SK-N-SH (cell line): Measurements from ENCODE around the gene CHRNE. TPM values are rescaled to one million over a fixed set of nuclear protein-coding genes. Genes with fewer than 3 reads are reported as not detected.

Source experiments
- CTCF ChIA-PET: fragments of 300-600, 350-600 bp; formaldehyde crosslinking; extraction: SDS; loops from one replicate; lab custom pipeline; 2021; lab: Yijun Ruan, JAX
- POLR2A ChIA-PET: fragments of 350-600 bp; sonication (Branson Sonifier 250); formaldehyde crosslinking; extraction: SDS; loops from one replicate; lab custom pipeline; 2020; ENCODE audit warnings: antibody characterized with exemption, inconsistent platforms; lab: Yijun Ruan, JAX
- DNase-seq: peaks from one replicate; pipeline ENCODE4 v3.0.0; 2012
- H2AFZ ChIP-seq: fragments of 200-600 bp; sonication (generic); 2 replicates; pipeline ENCODE4 v1.8.1; 2016; ENCODE audit warnings: antibody characterized with exemption, mild to moderate bottlenecking, low read depth
- H3F3A ChIP-seq: fragments of 200-600 bp; sonication (generic); replicated peaks from 2 replicates; pipeline ENCODE3; 2016; ENCODE audit warnings: antibody characterized with exemption, mild to moderate bottlenecking; ENCODE audit not compliant: insufficient read depth
- H3K27ac ChIP-seq, 2 experiments: fragments of 200-500 bp in 1 of 2; fragments of 200-600 bp in 1 of 2; sonication (Bioruptor generic) in 1 of 2; sonication (generic), shearing (Covaris generic) in 1 of 2; 2 replicates each; pipeline versions ENCODE4 v1.5.1 to v1.6.1; 2014 to 2016; ENCODE audit warnings: low read depth in 2 of 2, inconsistent platforms in 1 of 2, low read length in 1 of 2, mild to moderate bottlenecking in 1 of 2, mixed read lengths in 1 of 2
- H3K27me3 ChIP-seq: fragments of 200-600 bp; sonication (generic), shearing (Covaris generic); 2 replicates; pipeline ENCODE4 v1.6.1; 2016; ENCODE audit warnings: mixed run types; ENCODE audit not compliant: insufficient read depth
- H3K36me3 ChIP-seq, 2 experiments: fragments of 200-500 bp in 1 of 2; fragments of 200-600 bp in 1 of 2; sonication (Bioruptor generic) in 1 of 2; sonication (generic) in 1 of 2; replicated peaks in 1 of 2; 2 replicates each; pipeline versions ENCODE3 to v1.5.1; 2014 to 2016; ENCODE audit warnings: low read length in 1 of 2, mild to moderate bottlenecking in 1 of 2; ENCODE audit not compliant: insufficient read depth in 2 of 2, control insufficient read depth in 1 of 2
- H3K4me1 ChIP-seq, 2 experiments: fragments of 200-500 bp in 1 of 2; fragments of 200-600 bp in 1 of 2; sonication (Bioruptor generic) in 1 of 2; sonication (generic), shearing (Covaris generic) in 1 of 2; 2 replicates each; pipeline versions ENCODE4 v1.5.1 to v1.6.1; 2014 to 2016; ENCODE audit warnings: low read depth in 1 of 2, low read length in 1 of 2, mixed run types in 1 of 2; ENCODE audit not compliant: insufficient read depth in 2 of 2, control insufficient read depth in 1 of 2
- H3K4me2 ChIP-seq: fragments of 200-600 bp; sonication (generic), shearing (Covaris generic); 2 replicates; pipeline ENCODE4 v1.6.1; 2017; ENCODE audit warnings: mixed run types
- H3K4me3 ChIP-seq, 2 experiments: fragments of 200-500 bp in 1 of 2; fragments of 200-600 bp in 1 of 2; sonication (Bioruptor generic) in 1 of 2; sonication (generic), shearing (Covaris generic) in 1 of 2; 2 replicates each; pipeline versions ENCODE4 v1.5.1 to v1.8.1; 2014 to 2016; ENCODE audit warnings: low read depth in 2 of 2, inconsistent platforms in 1 of 2, low read length in 1 of 2, mild to moderate bottlenecking in 1 of 2, mixed read lengths in 1 of 2, moderate library complexity in 1 of 2
- H3K79me2 ChIP-seq: fragments of 200-600 bp; sonication (generic); 2 replicates; pipeline ENCODE4 v1.8.1; 2017; ENCODE audit warnings: mild to moderate bottlenecking; ENCODE audit not compliant: insufficient read depth
- H3K9ac ChIP-seq: fragments of 200-600 bp; sonication (generic); 2 replicates; pipeline ENCODE4 v1.6.1; 2017; ENCODE audit warnings: mixed run types
- H3K9me2 ChIP-seq: fragments of 200-600 bp; sonication (generic); 2 replicates; pipeline ENCODE4 v1.6.1; 2017; ENCODE audit warnings: mixed run types
- H3K9me3 ChIP-seq: fragments of 200-600 bp; sonication (generic); 2 replicates; pipeline ENCODE4 v1.6.1; 2017; ENCODE audit warnings: mixed run types, mild to moderate bottlenecking, moderate library complexity
- H4K20me1 ChIP-seq: fragments of 200-600 bp; sonication (generic); 2 replicates; pipeline ENCODE4 v1.6.1; 2017; ENCODE audit warnings: mild to moderate bottlenecking, mixed run types; ENCODE audit not compliant: insufficient read depth
- CHD2 ChIP-seq: fragments of 150-350 bp; IDR thresholded peaks from 2 replicates; pipeline ENCODE4 v1.6.1; 2018; ENCODE audit warnings: low read length; ENCODE audit not compliant: partially characterized antibody
- EP300 ChIP-seq, 2 experiments: IDR thresholded peaks; 2 replicates each; pipeline versions ENCODE4 v1.4.0 to v1.6.1; 2012; ENCODE audit warnings: borderline replicate concordance in 1 of 2, low read depth in 1 of 2, low read length in 1 of 2
- EZH2phosphoT487 ChIP-seq: fragments of 200-600 bp; sonication (generic); IDR thresholded peaks from 2 replicates; pipeline ENCODE4 v1.6.1; 2017; ENCODE audit warnings: low read depth, mixed run types, mild to moderate bottlenecking, antibody characterized with exemption, moderate library complexity, borderline replicate concordance
- FOXJ3 ChIP-seq: sonication (generic); formaldehyde crosslinking; IDR thresholded peaks from 2 replicates; pipeline ENCODE4 v1.5.1; 2020; ENCODE audit warnings: mild to moderate bottlenecking, missing genetic modification reagents
- FOXM1 ChIP-seq: IDR thresholded peaks from 2 replicates; pipeline ENCODE4 v1.4.0; 2012; ENCODE audit warnings: low read depth, mild to moderate bottlenecking
- GABPA ChIP-seq: IDR thresholded peaks from 2 replicates; pipeline ENCODE4 v1.4.0; 2012; ENCODE audit warnings: low read depth, mild to moderate bottlenecking
- GATA2 ChIP-seq: sonication (generic); formaldehyde crosslinking; IDR thresholded peaks from 2 replicates; pipeline ENCODE4 v1.5.0; 2020; ENCODE audit warnings: mild to moderate bottlenecking, missing genetic modification reagents
- IRF3 ChIP-seq: fragments of 150-350 bp; IDR thresholded peaks from 2 replicates; pipeline ENCODE4 v1.6.1; 2016; ENCODE audit warnings: mild to moderate bottlenecking, low read depth, low read length
- JUND ChIP-seq: IDR thresholded peaks from 2 replicates; pipeline ENCODE4 v1.4.0; 2012
- MEF2A ChIP-seq: IDR thresholded peaks from 2 replicates; pipeline ENCODE4 v1.4.0; 2012; ENCODE audit warnings: low read depth, borderline replicate concordance
- MXI1 ChIP-seq: IDR thresholded peaks from 2 replicates; pipeline ENCODE4 v1.6.1; 2012; ENCODE audit warnings: mild to moderate bottlenecking, low read depth, low read length, improper control_type of control experiment
- NFIC ChIP-seq: IDR thresholded peaks from 2 replicates; pipeline ENCODE4 v1.4.0; 2012; ENCODE audit warnings: borderline replicate concordance
- NRF1 ChIP-seq: IDR thresholded peaks from 2 replicates; pipeline ENCODE4 v1.6.1; 2012; ENCODE audit warnings: low read depth, mild to moderate bottlenecking, low read length
- PBX3 ChIP-seq: IDR thresholded peaks from 2 replicates; pipeline ENCODE4; 2012
- POLR2AphosphoS5 ChIP-seq: IDR thresholded peaks from 2 replicates; pipeline ENCODE4 v1.6.1; 2012; ENCODE audit warnings: low read depth, low read length
- RCOR1 ChIP-seq: fragments of 150-350 bp; IDR thresholded peaks from 2 replicates; pipeline ENCODE4 v1.6.1; 2017; ENCODE audit warnings: antibody characterized with exemption, low read length
- RFX5 ChIP-seq: IDR thresholded peaks from 2 replicates; pipeline ENCODE4 v1.6.1; 2012; ENCODE audit warnings: mild to moderate bottlenecking, improper control_type of control experiment, low read length
- RXRA ChIP-seq: IDR thresholded peaks from 2 replicates; pipeline ENCODE4 v1.4.0; 2012; ENCODE audit warnings: low read depth, mild to moderate bottlenecking, borderline replicate concordance
- SIN3A ChIP-seq: IDR thresholded peaks from 2 replicates; pipeline ENCODE4 v1.6.1; 2012; ENCODE audit warnings: low read depth, mild to moderate bottlenecking, low read length, moderate library complexity, borderline replicate concordance
- SMC3 ChIP-seq: IDR thresholded peaks from 2 replicates; pipeline ENCODE4 v1.6.1; 2012; ENCODE audit warnings: low read depth, low read length, improper control_type of control experiment
- TAF1 ChIP-seq: IDR thresholded peaks from 2 replicates; pipeline ENCODE4 v1.6.1; 2012; ENCODE audit warnings: low read depth, mild to moderate bottlenecking, low read length, moderate library complexity, borderline replicate concordance
- USF2 ChIP-seq: fragments of 150-350 bp; IDR thresholded peaks from 2 replicates; pipeline ENCODE4 v1.6.1; 2017; ENCODE audit warnings: antibody characterized with exemption, low read length, low read depth, borderline replicate concordance
- YY1 ChIP-seq: IDR thresholded peaks from 2 replicates; pipeline ENCODE4 v1.4.0; 2012; ENCODE audit warnings: low read depth, mild to moderate bottlenecking
- ZBTB33 ChIP-seq: IDR thresholded peaks from 2 replicates; pipeline ENCODE4 v1.4.0; 2012; ENCODE audit warnings: low read depth, borderline replicate concordance
- WGBS: methylation state at CpG from one replicate; pipeline ENCODE4 v1.1.6; 2017; ENCODE audit warnings: low lambda C conversion rate; 5-methylcytosine and 5-hydroxymethylcytosine counted together
- polyA plus RNA-seq, 3 experiments: library from polyadenylated mRNA; depleted of rRNA; stranded (reverse); fragments of >200 nt; gene quantifications; 2 replicates each; pipeline ENCODE4 v1.2.3, GENCODE V29; 2012
- TF ChIP-seq, protein P1 (sequence below): IDR thresholded peaks from 2 replicates; pipeline ENCODE4 v1.4.0; 2012; ENCODE audit warnings: low read depth, borderline replicate concordance

The CHRNE gene
- polyA plus RNA-seq, 1 of the 3 experiments (the other 2 are of a cell fraction): 0.71 TPM

DNA sequence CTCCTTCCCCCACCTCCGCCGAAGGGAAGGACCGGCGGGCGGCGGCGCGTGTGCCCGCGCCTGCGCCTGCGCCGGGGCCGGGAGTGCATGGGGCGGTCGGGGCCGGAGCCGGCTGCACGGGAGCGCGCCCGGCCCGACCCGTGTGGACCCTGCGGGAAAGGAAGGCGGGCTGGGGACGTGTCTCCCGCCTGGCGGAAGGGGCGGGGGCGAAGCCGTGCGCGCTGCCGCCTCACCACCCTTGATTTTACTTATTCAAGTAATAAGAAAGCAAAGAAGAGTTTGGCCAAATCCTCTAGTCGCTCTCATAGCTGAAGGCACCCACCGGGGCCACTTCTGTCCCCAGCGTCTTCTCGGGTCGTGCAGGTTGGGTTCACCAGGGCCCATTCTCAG is 46.0 kb upstream of the CHRNE start (continued):
- no peak for TF ChIP-seq GATA2 (CRISPR knock-in tag)
- TF ChIP-seq NRF1: peak; percentile 93

DNA sequence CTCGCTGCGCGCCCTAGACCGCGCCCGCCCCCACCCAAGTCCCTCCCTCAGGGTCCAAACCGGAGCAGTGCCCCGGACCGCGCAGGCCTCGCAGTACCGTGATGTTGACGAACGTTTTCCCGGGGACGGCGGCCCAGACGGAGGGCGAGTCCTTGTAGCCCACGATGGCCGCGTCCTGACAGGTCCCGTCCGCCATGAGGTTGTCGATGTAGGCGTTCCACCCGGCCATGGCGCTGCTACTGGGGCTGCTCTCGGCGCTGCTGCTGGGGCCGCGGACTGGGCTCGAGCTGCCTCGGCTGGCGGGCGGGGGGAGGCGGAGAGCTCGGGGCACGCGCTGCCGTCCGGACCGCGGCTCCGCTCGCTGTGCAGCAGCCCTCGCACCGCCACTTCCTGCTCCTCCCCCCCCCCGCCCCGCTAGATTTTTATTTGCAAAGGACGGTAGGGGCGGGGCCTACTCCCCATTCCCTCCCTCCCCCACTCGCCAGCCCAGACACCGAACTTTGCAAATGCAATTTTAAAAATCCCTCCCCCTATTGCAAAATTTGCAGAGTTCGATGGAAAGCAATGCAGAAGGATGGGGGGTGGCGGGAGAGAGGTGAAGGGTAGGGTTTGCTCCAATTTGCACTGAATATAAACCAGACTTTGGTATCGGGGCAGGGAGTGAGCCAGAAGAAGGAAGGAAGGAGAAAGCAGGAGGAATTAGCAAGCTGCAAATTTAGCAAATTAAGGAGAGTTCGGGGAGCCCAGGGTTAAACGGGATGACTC is 45.5 kb upstream of the CHRNE start, which contains the start of gene PFN1:
PFN1 (minus strand) TSS at position 365 of the 765 bp plus-strand sequence; CDS start at position 229, 136 bp downstream.
- Histone ChIP-seq H2AFZ (peak within 1 kb of the TSS; percentile 64; the same call in 1 of the 2 replicates), H3K9me2 (no peaks in the 10 kb centered on the region), H3K4me1 (peaks cover 30 to 46% of the 10 kb centered on the region in 2 experiments), H3K9ac (peak within 1 kb of the TSS; percentile 99), H3K9me3 (no peaks in the 10 kb centered on the region), H3K27ac (peak within 1 kb of the TSS; percentile 97 to 100), H3K36me3 (peaks cover 27 to 32% of the 10 kb centered on the region in 2 experiments), H3K4me2 (peak within 1 kb of the TSS; percentile 98), H4K20me1 (peaks cover 39% of the 10 kb centered on the region), H3K79me2 (peaks cover 76% of the 10 kb centered on the region), H3F3A (peaks cover 62% of the 10 kb centered on the region), H3K27me3 (no peaks in the 10 kb centered on the region), H3K4me3 (peak within 1 kb of the TSS; percentile 79 to 99)
- ChIA-PET POLR2A (interaction anchor here (0.7 to 4.3 kb wide), 3 partner anchors 19 to 49 kb away, joined by 4 to 32 read pairs (median 5); partner anchors contain the start of genes INCA1, KIF1C and SPAG7), CTCF (interaction anchor here (0.5 to 1.2 kb wide), 5 partner anchors 8 to 1319 kb away, joined by 3 read pairs; partner anchors contain the start of genes INCA1, KIF1C, RNF167 and SLC25A11)
- 2% methylated on average over 17 of the region's 59 CpGs for WGBS
- peak; percentile 92 for DNase-seq
- no peak for TF ChIP-seq PBX3
- no peak; the same call in 1 of the 2 replicates for TF ChIP-seq RXRA
- peak; percentile 33; the same call in 1 of the 2 replicates for TF ChIP-seq SIN3A
- peak in 1 of 2 experiments; percentile 35; a peak in 1 of 4 replicates for TF ChIP-seq EP300 (IDR thresholded peaks at IDR 0.05; ENCODE audit: borderline replicate concordance in 1 of 2, low read depth in 1 of 2, low read length in 1 of 2)
- TF ChIP-seq USF2: no peak
- TF ChIP-seq, protein P1, sequence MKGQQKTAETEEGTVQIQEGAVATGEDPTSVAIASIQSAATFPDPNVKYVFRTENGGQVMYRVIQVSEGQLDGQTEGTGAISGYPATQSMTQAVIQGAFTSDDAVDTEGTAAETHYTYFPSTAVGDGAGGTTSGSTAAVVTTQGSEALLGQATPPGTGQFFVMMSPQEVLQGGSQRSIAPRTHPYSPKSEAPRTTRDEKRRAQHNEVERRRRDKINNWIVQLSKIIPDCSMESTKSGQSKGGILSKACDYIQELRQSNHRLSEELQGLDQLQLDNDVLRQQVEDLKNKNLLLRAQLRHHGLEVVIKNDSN: no peak
- no peak for TF ChIP-seq EZH2phosphoT487
- TF ChIP-seq GABPA: peak; percentile 52; the same call in 1 of the 2 replicates
- peak; percentile 82 for TF ChIP-seq POLR2AphosphoS5
- no peak for TF ChIP-seq SMC3
- TF ChIP-seq RFX5: no peak
- no peak for TF ChIP-seq NFIC
- no peak for TF ChIP-seq JUND
- TF ChIP-seq MEF2A: no peak
- peak; percentile 78 for TF ChIP-seq CHD2
- no peak for TF ChIP-seq IRF3
- no peak for TF ChIP-seq FOXJ3 (CRISPR knock-in tag)
- TF ChIP-seq RCOR1: no peak
- no peak for TF ChIP-seq YY1
- TF ChIP-seq ZBTB33: 0 out of 2 replicates have a peak, but pooled peaks have one; percentile 24
- peak; percentile 95 for TF ChIP-seq TAF1
- no peak for TF ChIP-seq GATA2 (CRISPR knock-in tag)
- peak; percentile 32; the same call in 1 of the 2 replicates for TF ChIP-seq MXI1
- TF ChIP-seq FOXM1: no peak
